HG03432 (cell line): Measurements from ENCODE around the gene NUB1.

Experiments
- ATAC-seq: cut with Tn5 transposase; IDR thresholded peaks from one replicate; pipeline ENCODE4 v1.9.1; 2021; ENCODE audit warnings: mild to moderate bottlenecking, moderate library complexity; ENCODE audit not compliant: unreplicated experiment

NUB1 gene

DNA sequence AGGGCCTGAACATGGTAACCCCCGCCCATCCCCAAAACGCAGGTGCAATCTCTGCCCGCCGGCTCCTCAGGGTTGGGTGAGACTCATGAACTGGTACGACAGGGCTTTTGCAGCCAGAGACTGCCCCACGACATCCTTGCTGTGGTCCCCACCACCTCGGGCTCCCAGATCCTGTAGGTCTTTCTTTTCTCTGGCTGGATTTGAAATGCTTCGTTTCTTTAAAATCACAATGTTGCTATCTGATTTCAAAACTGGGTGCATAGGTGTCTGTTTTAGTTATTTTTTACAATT, 46.3 kb downstream of the NUB1 start:
- ATAC-seq = no peak

DNA sequence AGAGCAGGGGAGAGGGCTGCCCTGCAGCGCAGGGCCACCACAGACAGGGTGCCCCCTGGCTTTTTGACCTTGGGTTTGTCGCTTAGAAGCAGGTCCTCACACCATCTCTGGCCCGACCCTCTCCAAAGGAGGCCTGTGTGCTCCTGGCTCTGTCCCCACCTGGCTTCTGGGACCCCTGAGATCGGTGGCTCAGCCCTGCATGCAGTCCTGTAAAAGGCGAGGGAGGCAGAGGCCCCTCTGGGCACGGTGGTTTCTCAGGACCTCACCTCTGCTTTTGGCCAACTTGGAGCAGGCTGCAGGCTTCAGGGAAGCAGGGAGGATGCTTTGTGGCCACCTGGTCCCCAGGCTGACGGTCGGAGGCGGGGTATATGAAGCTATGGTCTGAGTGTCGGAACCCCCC, 46.8 kb downstream of the NUB1 start:
- no peak for ATAC-seq

DNA sequence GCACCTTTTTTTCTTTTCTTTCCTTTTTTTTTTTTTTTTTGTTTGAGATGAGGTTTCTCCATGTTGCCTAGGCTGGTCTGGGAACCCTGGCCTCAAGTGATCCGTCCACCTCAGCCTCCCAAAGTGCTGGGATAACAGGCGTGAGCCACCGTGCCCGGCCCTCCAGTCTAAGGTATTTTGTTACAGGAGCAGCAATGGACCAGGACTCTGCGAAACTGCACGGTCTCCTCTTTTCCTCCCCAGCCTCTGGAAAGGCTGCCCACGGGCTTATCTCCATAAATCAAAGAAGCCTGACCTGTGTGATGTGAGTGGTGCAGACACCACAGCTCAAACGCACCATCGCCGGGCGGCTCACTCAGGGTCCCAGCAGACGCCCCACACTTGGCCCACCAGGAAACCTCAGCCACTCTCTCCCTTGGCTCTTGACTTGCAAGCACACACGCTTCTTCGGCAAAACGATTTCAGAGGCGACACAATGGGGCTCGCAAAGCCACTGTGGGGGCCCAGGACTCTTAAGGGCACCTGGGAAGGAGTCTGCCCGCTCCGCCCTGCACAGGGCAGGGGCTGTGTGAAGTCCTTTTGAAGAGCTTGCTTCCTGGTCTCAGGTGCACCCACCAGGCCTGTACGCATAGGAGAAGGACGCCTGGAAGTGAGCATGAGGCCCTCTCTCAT, 47.6 kb downstream of the NUB1 start:
- no peak for ATAC-seq

DNA sequence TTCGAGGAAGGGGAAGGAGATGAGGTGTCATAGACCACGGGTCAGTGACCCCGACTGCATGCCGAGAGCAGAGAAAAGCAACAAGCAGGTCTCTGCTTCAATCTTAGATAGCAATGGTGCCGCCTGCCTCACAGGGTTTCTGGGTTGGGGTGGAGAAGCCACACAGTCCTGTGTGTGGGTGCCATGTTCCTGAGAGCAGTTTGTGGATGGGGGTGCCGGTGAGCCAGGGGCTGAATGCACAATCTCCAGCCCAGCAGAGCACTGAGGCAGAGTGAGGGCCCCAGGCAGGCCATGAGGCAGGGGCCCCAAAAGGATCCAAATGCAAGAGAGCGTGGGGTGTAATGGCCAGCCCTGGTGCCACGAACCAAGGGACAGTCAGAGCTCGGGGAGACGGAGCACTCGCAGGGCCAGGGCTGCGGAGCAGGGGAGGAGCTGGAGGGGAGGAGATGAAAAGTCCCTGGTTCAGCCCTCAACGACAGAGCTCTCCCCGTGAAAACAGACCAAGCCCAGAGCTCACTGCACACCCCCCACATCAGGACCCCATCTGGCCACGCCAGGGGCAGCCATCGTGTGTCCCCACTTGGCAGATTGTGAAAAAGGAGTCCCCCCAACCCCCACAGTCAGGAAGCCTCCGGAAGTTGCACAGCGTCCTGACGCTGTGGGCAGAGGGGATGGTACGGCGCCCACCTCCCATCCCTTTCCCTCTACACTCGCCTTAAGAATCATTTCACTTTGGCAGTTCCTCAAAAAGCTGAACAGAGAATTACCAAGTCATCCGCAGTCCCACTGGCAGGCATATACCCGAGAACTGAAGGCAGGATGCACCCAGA, 48.4 kb downstream of the NUB1 start:
- no peak for ATAC-seq

DNA sequence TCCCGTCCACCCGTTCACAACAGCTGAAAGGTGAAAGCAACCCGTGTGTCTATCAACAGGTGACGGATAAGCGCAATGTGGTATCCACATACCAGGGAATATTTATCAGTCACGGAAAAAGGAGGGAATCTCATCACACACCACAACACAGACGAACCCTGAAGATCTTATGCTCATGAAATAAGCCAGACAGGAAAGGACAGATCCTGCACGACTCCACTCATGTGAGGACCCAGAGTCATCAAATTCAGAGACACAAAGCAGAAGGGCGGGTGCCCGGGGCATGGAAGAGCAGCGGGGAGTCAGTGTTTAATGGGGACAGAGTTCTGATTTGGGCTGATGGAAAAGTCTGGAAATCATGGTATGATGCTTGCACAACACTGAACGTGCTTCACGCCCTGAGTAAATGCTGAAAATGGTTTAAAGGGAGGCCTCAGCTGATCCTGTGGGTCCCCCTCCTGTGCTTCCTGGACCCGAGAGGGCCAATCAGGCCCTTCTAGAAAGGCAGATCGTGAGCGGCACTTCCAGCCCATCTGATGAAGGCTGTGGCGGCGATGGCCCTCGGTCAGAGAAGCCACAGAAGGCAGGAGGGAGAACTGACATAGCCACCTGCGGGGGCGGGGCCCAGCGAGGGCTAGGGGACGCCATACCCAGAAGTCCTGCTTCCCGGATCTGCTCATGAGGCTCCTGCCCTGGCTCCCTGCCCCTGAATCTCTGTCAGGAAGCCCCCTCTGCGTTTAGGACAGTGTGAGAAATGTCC, 49.2 kb downstream of the NUB1 start:
- ATAC-seq = no peak

DNA sequence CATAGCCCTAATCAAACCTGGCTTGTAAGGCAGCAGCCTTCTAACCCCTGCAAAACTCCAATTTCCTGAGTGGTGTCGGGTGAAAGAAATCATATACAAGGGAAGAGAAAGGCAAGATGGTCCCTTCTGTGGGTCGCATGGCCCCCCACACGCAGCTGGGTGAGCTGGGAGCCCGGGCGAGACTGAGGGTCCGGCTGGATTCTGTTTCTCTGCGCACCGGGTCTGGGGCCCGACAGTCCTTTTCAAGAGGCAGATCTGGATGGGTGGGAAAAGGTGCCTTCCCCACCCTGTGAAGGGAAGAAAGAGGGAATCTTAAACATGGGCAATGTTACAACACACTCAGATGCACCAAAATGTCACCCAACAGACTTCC, 49.7 kb downstream of the NUB1 start:
- ATAC-seq = no peak

DNA sequence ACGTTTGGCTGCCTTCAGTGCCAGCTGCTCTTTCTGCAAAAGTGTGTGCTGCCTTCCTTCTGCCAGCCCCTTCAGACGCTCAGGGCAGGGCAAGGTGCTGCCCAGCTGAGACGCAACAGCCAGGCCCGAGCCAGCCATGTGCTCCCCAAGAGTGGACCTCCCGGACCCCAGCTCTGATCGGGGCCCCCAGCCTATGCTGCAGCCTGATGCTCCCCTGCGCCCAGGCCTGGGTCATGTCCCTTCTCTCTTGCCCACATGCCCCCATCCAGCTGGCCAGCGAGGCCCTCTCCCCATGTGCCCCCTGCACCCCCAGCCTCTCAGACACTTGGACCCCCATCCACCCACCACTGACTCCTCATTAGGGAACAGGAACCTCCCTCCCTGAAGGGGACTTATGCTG, 50.4 kb downstream of the NUB1 start:
- ATAC-seq = no peak

DNA sequence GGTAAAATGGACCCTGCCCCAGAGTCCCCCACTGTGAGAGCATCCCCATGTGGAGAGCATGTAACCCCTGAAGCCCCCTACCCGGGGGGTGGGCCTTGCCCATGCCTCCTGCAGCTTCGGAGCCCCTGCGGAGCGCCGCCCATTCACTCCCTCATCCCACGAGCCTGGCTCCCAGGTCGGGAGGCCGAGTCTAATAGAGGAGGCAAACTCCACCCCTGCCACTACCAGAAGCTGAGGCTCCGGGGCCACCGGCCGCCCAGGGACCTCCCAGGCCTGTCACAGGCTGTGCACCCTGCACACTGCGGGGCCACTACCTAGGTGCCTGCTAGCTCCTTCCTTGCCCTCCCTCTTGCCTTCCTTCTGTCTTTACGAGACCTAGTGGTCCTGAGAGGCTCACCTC, 50.8 kb downstream of the NUB1 start:
- no peak for ATAC-seq

DNA sequence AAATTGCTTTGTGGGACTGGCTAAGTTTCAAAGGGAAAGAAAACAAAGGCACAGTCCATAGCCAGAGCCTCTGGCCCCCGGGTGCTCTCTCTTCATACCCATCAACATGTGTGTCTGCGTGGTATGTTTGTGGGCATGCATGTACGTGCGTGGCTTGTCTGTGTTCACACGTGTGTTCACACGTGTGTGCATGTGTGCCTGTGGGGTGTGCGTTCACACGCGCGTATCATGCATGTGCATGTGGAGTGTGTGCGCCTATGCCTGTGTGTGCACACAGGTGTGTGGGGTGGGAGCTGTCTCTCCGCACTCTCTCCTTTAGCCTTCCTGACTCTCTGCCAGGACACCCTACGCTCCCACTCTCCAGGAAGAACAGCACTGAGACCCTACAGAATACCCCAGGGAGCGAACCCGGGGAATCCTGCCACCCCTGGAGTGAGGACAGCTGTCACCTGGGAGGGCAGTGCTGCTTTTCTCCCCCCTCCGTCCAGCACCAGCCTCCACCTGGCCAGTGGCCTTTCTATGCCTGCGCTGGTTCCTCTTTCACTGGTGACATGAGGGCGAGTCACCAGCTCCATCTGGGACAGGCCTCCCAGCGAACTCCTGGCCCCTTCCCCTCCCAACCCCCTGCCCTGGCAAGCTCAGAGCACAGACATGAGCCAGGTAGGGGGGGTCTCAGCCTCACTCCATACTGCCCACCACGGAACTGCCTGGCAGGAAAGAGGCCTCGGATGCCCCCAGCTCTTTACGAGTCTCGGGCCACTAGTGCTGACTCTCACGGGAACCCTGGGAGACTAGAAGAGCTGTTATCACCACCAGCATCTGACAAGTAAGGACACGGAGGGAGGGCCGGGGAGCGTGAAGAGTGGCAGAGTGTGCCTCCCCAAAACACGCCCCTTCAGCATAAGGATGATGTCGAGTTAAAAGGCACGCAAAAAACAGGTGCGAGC, 51.7 kb downstream of the NUB1 start:
- no peak for ATAC-seq

DNA sequence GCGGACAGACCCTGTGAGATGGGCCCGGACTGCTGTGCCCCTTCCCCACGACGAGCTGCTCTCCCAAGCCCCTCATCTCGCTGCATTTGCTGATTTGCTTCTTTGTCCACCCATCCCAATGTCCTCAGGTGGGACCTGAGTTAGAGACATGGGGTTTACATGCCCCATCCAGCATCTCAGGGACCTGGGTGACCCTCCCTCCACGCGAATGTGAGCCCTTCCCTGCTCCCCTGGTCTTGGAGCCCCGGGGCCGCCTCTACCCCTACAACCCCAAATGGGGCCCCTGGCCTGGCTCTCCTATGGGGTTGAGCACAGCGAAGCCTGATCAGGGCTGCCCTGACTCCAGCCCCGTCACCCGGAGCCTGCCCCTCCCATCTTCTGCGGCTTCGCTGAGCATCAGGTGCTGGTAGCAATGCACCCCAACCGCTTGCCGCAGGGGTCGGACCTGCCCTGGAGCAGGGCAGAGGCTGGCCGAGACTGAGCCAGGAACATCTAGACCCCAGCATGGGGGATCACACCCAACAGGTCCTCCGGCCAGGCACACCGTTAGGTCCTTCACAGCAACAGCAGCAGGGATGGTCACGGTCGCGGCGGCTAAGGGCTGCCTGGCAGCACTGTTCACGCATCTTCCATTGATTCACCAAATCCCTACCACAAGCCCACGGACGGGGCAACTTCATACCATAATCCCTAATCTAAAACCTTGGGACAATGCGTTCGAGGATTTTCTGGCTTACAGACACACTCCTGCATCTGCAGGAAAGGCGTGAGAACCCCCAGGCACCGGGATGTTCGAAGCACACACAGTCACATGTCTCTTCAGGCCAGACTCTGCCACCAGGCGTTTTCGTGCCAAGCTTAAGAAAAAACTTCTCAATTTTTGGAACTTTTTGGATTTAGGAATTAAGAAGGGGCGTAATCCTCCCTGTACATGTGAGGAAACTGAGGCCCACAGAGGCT, 52.7 kb downstream of the NUB1 start:
- no peak for ATAC-seq

DNA sequence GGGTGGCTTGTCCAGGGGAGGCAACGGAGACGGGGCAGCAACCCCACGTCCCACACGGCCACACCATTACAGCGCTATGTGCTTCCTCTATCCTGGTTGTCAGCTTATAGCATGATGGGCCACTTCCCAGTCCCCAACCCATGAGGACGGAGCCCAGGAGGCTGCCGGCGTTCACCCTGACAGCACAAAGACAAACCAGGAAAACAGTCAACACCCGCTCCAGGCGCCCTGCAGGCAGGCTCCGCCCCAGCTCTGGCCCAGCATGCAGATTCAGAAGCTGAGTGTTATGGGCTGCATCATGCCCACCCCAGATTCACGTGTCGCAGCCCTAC, 53.4 kb downstream of the NUB1 start:
- ATAC-seq = no peak

DNA sequence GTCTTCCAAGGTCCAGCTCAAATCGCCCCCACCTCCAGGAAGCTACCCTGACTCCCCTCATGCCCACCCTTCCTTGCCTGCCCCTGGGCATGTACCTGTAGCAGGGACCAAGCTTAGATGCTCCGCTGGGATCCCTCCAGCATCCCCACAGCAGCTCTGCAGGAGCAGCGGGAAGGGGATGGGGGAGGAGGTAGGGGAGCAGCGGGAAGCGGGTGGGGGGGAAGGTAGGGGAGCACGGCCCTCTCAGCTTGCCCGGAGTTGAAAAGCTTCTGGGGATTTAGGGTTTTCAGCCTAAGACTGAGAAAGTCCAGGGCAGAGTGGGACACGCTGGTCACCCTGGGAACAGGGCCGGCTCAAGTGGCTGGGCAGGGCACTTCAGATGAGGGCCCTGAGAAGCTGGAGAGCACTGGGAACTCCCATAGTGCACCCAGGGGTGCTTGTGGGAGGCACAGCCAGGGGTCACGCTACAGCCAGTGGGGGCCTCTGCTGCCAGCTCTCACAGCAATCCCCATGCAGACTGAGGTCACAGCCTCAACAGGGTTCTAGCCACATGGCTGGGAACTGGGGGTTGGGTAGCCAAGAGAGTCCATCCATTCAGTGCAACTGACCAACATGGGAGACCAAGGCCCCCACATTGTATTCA, 54.8 kb downstream of the NUB1 start:
- no peak for ATAC-seq

DNA sequence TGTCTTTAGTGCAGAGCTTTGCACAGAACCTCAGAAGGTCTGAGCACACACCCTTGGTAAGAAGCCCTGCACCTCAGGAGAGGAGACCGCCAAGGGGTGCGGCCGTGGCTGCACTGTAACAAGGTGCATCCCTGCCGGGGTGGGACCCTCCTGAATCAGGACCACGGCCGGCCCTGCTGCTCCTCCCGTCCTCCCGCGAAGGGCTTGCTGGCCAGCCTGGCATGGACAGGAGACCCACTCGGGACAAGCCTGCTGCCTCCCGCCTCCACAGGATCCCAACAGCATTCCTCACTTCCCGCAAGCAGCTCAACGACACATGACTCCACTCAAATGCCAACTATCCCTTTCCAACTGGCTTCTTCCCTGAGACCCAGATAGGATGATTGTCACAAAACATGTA, 55.4 kb downstream of the NUB1 start:
- ATAC-seq = no peak

DNA sequence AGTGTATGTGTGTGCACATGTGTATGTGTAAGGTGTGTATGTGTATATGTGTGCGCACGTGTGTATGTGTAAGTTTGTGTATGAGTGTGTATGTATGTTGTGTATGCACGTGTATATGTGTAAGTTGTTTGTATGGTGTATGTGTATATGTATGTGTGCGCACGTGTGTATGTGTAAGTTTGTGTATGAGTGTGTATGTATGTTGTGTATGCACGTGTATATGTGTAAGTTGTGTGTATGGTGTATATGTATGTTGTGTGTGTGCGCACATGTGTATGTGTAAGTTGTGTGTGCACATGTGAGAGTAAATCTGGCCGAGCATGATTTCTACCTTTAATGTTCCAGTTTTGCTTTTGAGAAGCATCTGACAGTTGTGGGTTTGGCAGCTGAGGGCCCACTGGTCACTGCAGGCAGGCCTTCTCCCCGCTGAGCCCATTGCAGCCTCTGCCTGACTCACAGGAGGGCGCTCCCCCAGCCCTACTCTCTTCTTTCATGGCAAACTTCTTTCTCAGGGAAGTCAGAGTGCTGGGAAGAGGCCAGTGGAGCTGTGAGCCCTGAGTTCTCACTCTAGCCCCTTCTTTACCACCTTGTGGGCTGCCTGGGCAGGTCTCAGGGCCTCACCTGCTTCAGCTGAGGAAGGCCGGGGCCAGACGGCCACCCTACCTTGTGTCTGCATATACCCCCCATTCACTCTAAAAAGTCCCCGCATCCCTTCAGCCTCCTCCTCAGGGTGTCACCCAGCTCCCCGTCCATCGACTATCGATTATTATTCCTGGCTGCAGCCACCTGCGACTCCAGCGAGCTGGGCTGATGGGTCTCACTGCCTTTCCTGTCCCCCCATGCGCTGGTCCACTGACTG, 57.1 kb downstream of the NUB1 start:
- ATAC-seq = no peak

DNA sequence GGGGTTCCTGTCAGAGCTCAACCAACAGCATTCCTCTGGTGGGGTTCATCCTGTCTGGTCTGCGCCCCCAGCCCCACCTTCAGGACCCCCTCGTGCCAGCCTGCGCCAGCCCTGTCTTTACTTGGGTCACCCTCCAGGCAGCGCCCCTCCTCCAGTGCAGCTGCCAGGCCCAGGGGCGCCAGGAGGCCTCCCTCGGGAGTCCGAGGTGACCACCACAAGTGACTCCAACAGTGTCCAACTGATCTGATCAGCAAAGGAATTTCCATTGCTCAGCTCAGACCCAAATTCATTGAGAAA, 57.6 kb downstream of the NUB1 start:
- no peak for ATAC-seq

DNA sequence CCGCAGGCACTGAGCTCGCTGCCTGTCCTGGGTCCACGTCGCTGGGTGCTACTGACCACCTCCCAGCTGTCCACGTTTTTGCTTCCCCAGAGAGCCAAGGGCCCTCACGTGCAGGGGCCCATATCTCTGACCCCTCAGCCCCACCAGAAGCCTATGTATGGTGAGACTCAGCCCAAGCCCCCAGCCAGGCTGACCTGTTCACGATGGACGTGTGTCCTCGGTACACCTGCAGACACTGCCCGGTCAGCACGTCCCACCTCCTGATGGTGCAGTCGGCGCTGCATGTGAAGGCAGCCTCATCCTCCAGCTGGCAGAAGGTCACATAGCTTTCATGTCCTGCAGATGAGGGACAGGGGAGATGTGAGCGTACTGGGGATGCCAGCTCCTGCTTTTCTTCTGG, 58.3 kb downstream of the NUB1 start:
- no peak for ATAC-seq

DNA sequence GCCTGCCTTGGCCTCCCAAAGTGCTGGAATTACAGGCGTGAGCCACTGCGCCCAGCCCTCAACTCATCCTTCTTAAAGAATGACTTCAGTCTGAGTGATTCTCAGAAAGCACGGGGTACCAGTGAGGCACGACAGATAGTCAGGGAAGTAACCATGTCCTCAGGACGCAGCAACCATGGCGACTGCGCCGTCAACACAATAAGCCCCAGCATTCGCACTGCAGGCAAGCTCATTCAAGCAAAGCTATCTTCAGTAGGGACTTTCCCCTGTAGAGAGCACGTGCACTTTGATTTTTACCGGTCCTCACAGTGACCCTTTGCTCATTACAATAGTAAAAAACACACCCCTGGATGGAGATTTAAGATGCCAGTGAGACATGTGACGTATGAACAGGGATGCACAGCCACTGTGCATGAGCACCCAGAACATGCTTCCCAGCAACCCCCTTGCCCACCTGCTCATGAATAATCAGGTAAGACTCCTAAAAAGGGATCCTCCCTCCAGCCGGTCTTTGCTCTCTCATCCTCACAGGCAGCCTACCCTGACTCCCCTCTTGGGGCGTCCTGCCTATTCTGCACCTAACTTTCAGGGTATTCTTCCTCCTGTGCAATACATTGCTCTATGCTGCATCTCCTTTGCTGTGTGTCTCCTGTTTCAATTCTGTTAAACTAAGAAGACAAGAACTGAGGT, 59.2 kb downstream of the NUB1 start:
- peak; percentile 77 for ATAC-seq
